ENCODE measurements around the gene ADAM21. TPM values are rescaled to one million over a fixed set of nuclear protein-coding genes. Genes with fewer than 3 reads are reported as not detected.

ADAM21 gene
- polyA plus RNA-seq, 1 donor from 2014 or later = 0.58 TPM

DNA sequence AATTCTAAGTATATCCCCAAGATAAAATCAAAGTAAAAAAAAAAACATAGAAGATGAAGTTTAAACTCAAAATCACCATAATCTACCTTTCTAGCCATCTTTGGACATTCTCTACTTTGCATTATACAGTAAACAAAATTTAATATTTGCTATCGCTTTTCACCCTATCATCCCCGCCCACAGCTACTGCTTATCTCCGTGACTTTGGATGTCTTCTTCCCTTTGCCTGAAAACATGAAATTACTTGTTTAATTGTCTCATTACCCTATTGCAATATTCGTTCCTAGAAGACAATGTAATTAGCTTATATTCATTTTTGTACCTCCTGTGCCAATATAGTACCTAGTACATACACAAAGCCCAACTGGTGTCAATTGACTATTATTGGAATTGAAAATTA is 44.4 kb upstream of the ADAM21 start:
- H3F3A ChIP-seq (ENCODE audit: insufficient read depth, low read length, poor library complexity, severe bottlenecking) = no peaks in the 10 kb centered on the region

DNA sequence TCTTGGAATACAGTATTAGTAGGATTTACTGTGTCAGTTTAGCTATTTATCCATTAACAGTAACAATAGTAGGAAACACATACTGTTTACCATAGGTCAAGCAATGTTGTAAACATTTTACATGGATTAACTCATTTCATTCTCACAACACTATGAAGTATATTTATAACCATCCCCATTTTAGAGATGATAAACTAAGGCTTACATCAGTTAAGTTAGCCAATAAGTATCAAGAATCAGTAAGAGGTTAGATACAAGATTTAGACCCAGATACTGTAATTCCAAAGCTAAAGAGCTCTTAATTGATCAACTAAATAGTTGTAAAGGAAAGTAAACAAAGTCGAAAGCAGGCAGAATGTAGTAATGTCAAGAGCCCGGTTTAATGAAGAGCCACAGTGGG is 36.2 kb upstream of the ADAM21 start:
- Histone ChIP-seq H3K9me3 (ENCODE audit: low read length) (no peaks in the 10 kb centered on the region), H2AFZ (ENCODE audit: low read depth, low read length) (no peak overlapping the region), H3K36me3 (ENCODE audit: insufficient read depth, low read length) (no peaks in the 10 kb centered on the region), H3F3A (ENCODE audit: insufficient read depth, low read length, poor library complexity, severe bottlenecking) (no peaks in the 10 kb centered on the region), H3K9me2 (ENCODE audit: insufficient read depth, low read length) (no peaks in the 10 kb centered on the region), H3K27me3 (ENCODE audit: insufficient read depth, low read depth, low read length) (no peaks in the 10 kb centered on the region), H3K4me2 (ENCODE audit: low read length) (peak overlapping the region; percentile 85), H3K79me2 (replicated peaks; ENCODE audit: insufficient read depth, low read length) (peaks cover 27% of the 10 kb centered on the region), H4K20me1 (ENCODE audit: insufficient read depth) (no peaks in the 10 kb centered on the region), H3K9ac (ENCODE audit: low read length) (no peak overlapping the region), H3K4me3 (ENCODE audit: low read length) (peak overlapping the region; percentile 78), H3K27ac (ENCODE audit: low read length) (no peak overlapping the region)
- no peak for TF ChIP-seq TAF1 (IDR thresholded peaks at IDR 0.05; ENCODE audit: low read depth)
- TF ChIP-seq SMC3 (conservative IDR thresholded peaks at IDR 0.05; ENCODE audit: poor library complexity) = no peak
- no peak for TF ChIP-seq RAD21 (conservative IDR thresholded peaks at IDR 0.05)
- no peak for TF ChIP-seq POLR2AphosphoS5 (IDR thresholded peaks at IDR 0.05)
- no peak for TF ChIP-seq EZH2 (IDR thresholded peaks at IDR 0.05; ENCODE audit: borderline replicate concordance, insufficient read depth, low read length, poor library complexity, severe bottlenecking)
- TF ChIP-seq, protein P1, sequence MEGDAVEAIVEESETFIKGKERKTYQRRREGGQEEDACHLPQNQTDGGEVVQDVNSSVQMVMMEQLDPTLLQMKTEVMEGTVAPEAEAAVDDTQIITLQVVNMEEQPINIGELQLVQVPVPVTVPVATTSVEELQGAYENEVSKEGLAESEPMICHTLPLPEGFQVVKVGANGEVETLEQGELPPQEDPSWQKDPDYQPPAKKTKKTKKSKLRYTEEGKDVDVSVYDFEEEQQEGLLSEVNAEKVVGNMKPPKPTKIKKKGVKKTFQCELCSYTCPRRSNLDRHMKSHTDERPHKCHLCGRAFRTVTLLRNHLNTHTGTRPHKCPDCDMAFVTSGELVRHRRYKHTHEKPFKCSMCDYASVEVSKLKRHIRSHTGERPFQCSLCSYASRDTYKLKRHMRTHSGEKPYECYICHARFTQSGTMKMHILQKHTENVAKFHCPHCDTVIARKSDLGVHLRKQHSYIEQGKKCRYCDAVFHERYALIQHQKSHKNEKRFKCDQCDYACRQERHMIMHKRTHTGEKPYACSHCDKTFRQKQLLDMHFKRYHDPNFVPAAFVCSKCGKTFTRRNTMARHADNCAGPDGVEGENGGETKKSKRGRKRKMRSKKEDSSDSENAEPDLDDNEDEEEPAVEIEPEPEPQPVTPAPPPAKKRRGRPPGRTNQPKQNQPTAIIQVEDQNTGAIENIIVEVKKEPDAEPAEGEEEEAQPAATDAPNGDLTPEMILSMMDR (IDR thresholded peaks at IDR 0.05; ENCODE audit: poor library complexity, severe bottlenecking) = no peak
- TF ChIP-seq MXI1 (conservative IDR thresholded peaks at IDR 0.05; ENCODE audit: poor library complexity, severe bottlenecking) = no peak
- TF ChIP-seq, protein P2, sequence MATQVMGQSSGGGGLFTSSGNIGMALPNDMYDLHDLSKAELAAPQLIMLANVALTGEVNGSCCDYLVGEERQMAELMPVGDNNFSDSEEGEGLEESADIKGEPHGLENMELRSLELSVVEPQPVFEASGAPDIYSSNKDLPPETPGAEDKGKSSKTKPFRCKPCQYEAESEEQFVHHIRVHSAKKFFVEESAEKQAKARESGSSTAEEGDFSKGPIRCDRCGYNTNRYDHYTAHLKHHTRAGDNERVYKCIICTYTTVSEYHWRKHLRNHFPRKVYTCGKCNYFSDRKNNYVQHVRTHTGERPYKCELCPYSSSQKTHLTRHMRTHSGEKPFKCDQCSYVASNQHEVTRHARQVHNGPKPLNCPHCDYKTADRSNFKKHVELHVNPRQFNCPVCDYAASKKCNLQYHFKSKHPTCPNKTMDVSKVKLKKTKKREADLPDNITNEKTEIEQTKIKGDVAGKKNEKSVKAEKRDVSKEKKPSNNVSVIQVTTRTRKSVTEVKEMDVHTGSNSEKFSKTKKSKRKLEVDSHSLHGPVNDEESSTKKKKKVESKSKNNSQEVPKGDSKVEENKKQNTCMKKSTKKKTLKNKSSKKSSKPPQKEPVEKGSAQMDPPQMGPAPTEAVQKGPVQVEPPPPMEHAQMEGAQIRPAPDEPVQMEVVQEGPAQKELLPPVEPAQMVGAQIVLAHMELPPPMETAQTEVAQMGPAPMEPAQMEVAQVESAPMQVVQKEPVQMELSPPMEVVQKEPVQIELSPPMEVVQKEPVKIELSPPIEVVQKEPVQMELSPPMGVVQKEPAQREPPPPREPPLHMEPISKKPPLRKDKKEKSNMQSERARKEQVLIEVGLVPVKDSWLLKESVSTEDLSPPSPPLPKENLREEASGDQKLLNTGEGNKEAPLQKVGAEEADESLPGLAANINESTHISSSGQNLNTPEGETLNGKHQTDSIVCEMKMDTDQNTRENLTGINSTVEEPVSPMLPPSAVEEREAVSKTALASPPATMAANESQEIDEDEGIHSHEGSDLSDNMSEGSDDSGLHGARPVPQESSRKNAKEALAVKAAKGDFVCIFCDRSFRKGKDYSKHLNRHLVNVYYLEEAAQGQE (IDR thresholded peaks at IDR 0.05; ENCODE audit: borderline replicate concordance) = no peak
- TF ChIP-seq EP300 (conservative IDR thresholded peaks at IDR 0.05; ENCODE audit: poor library complexity, severe bottlenecking) = no peak

More for the DNA sequence above, 44.4 kb upstream of the ADAM21 start:
- no peak overlapping the region for H3K9ac ChIP-seq (ENCODE audit: low read length)
- no peak for TF ChIP-seq POLR2AphosphoS5 (IDR thresholded peaks at IDR 0.05)
- TF ChIP-seq MXI1 (conservative IDR thresholded peaks at IDR 0.05; ENCODE audit: poor library complexity, severe bottlenecking) = no peak
- no peak for TF ChIP-seq SMC3 (conservative IDR thresholded peaks at IDR 0.05; ENCODE audit: poor library complexity)
- no peak for TF ChIP-seq TAF1 (IDR thresholded peaks at IDR 0.05; ENCODE audit: low read depth)
- TF ChIP-seq, protein P2 (IDR thresholded peaks at IDR 0.05; ENCODE audit: borderline replicate concordance) = no peak
- no peak for TF ChIP-seq EZH2 (IDR thresholded peaks at IDR 0.05; ENCODE audit: borderline replicate concordance, insufficient read depth, low read length, poor library complexity, severe bottlenecking)
- TF ChIP-seq RAD21 (conservative IDR thresholded peaks at IDR 0.05) = no peak
- no peak for TF ChIP-seq EP300 (conservative IDR thresholded peaks at IDR 0.05; ENCODE audit: poor library complexity, severe bottlenecking)
- TF ChIP-seq, protein P1 (IDR thresholded peaks at IDR 0.05; ENCODE audit: poor library complexity, severe bottlenecking) = no peak
- H4K20me1 ChIP-seq (ENCODE audit: insufficient read depth) = no peaks in the 10 kb centered on the region
- no peak overlapping the region for H3K4me2 ChIP-seq (ENCODE audit: low read length)
- peaks cover 10% of the 10 kb centered on the region for H3K79me2 ChIP-seq (replicated peaks; ENCODE audit: insufficient read depth, low read length)
- H3K27me3 ChIP-seq (ENCODE audit: insufficient read depth, low read depth, low read length) = no peaks in the 10 kb centered on the region
- H3K9me3 ChIP-seq (ENCODE audit: low read length) = no peaks in the 10 kb centered on the region
- no peaks in the 10 kb centered on the region for H3K36me3 ChIP-seq (ENCODE audit: insufficient read depth, low read length)
- no peaks in the 10 kb centered on the region for H3K9me2 ChIP-seq (ENCODE audit: insufficient read depth, low read length)
- no peak overlapping the region for H2AFZ ChIP-seq (ENCODE audit: low read depth, low read length)
- H3K27ac ChIP-seq (ENCODE audit: low read length) = no peak overlapping the region
- H3K4me3 ChIP-seq (ENCODE audit: low read length) = no peak overlapping the region

Data from neural cell (in vitro differentiated cells).